Ramos (cell line): ENCODE measurements around the gene BCL2L12.

Experiments used
- in situ Hi-C: fragments of 300-500 bp; cut with MboI; formaldehyde crosslinking; loops from one replicate; pipeline ENCODE4 v1.14.3; 2022; ENCODE audit warnings: low sequenced_read_pairs; ENCODE audit not compliant: unreplicated experiment

BCL2L12 gene

GRCh38 chr19:49660338-49660961 lies 5.3 kb upstream of the BCL2L12 start:
- in situ Hi-C loops: no loop called here

GRCh38 chr19:49662011-49662410 lies 3.7 kb upstream of the BCL2L12 start:
- in situ Hi-C loops: no loop called here

GRCh38 chr19:49663224-49663623 lies 2.5 kb upstream of the BCL2L12 start:
- in situ Hi-C loops: no loop called here

GRCh38 chr19:49664171-49665035 lies 1.3 kb upstream of the BCL2L12 start:
- in situ Hi-C loops: no loop called here

- in situ Hi-C loops: no loop called here
Observed at GRCh38 chr19:49665036-49665350, 740 bp upstream of the BCL2L12 start.

- in situ Hi-C loops: no loop called here
Observed at GRCh38 chr19:49666120-49666444, 349 bp downstream of the BCL2L12 start.

GRCh38 chr19:49667473-49667872 lies 1.7 kb downstream of the BCL2L12 start:
- in situ Hi-C loops: no loop called here

- in situ Hi-C loops: no loop called here
Observed at GRCh38 chr19:49669516-49669915, 3.8 kb downstream of the BCL2L12 start.

GRCh38 chr19:49672131-49672919 lies 6.6 kb downstream of the BCL2L12 start:
- in situ Hi-C loops: no loop called here

GRCh38 chr19:49676136-49676783 lies 10.5 kb downstream of the BCL2L12 start:
- in situ Hi-C loops: no loop called here

GRCh38 chr19:49676784-49677230 lies 11.1 kb downstream of the BCL2L12 start:
- in situ Hi-C loops: no loop called here

- in situ Hi-C loops: no loop called here
Observed at GRCh38 chr19:49677231-49677900, 11.6 kb downstream of the BCL2L12 start, which contains the start of gene PRMT1. TSS of gene PRMT1 (plus strand) at chr19:49677271. CDS start at chr19:49677281, 10 bp downstream.

- in situ Hi-C loops: no loop called here
Observed at GRCh38 chr19:49677901-49678674, 12.4 kb downstream of the BCL2L12 start.

- in situ Hi-C loops: no loop called here
Observed at GRCh38 chr19:49678985-49679770, 13.4 kb downstream of the BCL2L12 start.

GRCh38 chr19:49679771-49680413 lies 14.2 kb downstream of the BCL2L12 start:
- in situ Hi-C loops: no loop called here

GRCh38 chr19:49680421-49681351 lies 15.0 kb downstream of the BCL2L12 start:
- in situ Hi-C loops: no loop called here

- in situ Hi-C loops: no loop called here
Observed at GRCh38 chr19:49681830-49682229, 16.1 kb downstream of the BCL2L12 start.
